HepG2 (cell line): Measurements from ENCODE around the gene GFER. TPM values are rescaled to one million over a fixed set of nuclear protein-coding genes. Genes with fewer than 3 reads are reported as not detected.

Experiments used
- ADNP ChIP-seq: sonication (generic); formaldehyde crosslinking; IDR thresholded peaks from 2 replicates; pipeline ENCODE4 v1.4.0; 2020; ENCODE audit warnings: missing genetic modification reagents
- FLYWCH1 ChIP-seq: sonication (generic); formaldehyde crosslinking; IDR thresholded peaks from 2 replicates; pipeline ENCODE4 v1.8.1; 2023; ENCODE audit warnings: mild to moderate bottlenecking, missing genetic modification reagents
- HDAC6 ChIP-seq: fragments of 200-600 bp; sonication (generic); IDR thresholded peaks from 2 replicates; pipeline ENCODE4 v1.7.0; 2017; ENCODE audit warnings: mild to moderate bottlenecking, antibody characterized with exemption, low read length, low read depth
- HES4 ChIP-seq: sonication (generic); formaldehyde crosslinking; IDR thresholded peaks from 2 replicates; pipeline ENCODE4 v1.9.0; 2021; ENCODE audit warnings: mild to moderate bottlenecking, missing genetic modification reagents, borderline replicate concordance
- HNRNPK ChIP-seq: fragments of 200-400 bp; formaldehyde crosslinking; IDR thresholded peaks from 2 replicates; pipeline ENCODE4 v1.6.1; 2018; ENCODE audit warnings: low read length, low read depth, moderate library complexity, mild to moderate bottlenecking; ENCODE audit not compliant: poor library complexity, severe bottlenecking
- IKZF1 ChIP-seq: fragments of 450-650 bp; IDR thresholded peaks from 2 replicates; pipeline ENCODE4 v1.7.1; 2016
- IKZF4 ChIP-seq: sonication (generic); formaldehyde crosslinking; IDR thresholded peaks from 2 replicates; pipeline ENCODE4 v1.5.1; 2020; ENCODE audit warnings: borderline replicate concordance, mild to moderate bottlenecking, low read depth, missing genetic modification reagents; ENCODE audit errors: not compliant biosample characterization
- JARID2 ChIP-seq: sonication (generic); formaldehyde crosslinking; IDR thresholded peaks from 2 replicates; pipeline ENCODE4 v1.8.1; 2023; ENCODE audit warnings: missing genetic modification reagents, inconsistent platforms; ENCODE audit not compliant: insufficient replicate concordance
- MAZ ChIP-seq, 2 experiments: sonication (generic) in 1 of 2; formaldehyde crosslinking in 1 of 2; IDR thresholded peaks; 2 replicates each; pipeline versions ENCODE4 v1.5.0 to v1.6.1; 2012 to 2020; ENCODE audit warnings: low read depth in 2 of 2, mild to moderate bottlenecking in 2 of 2, borderline replicate concordance in 1 of 2, improper control_type of control experiment in 1 of 2, low read length in 1 of 2, missing genetic modification reagents in 1 of 2, moderate library complexity in 1 of 2
- MBNL3 ChIP-seq: fragments of 250-450 bp; sonication (Bioruptor Pico); conservative IDR thresholded peaks from 2 replicates; pipeline ENCODE4 v1.8.0; 2022; ENCODE audit warnings: mild to moderate bottlenecking, inconsistent platforms
- PAWR ChIP-seq: sonication (generic); formaldehyde crosslinking; IDR thresholded peaks from 2 replicates; pipeline ENCODE4 v1.4.0; 2020; ENCODE audit warnings: missing genetic modification reagents, mild to moderate bottlenecking, borderline replicate concordance
- RFX3 ChIP-seq: IDR thresholded peaks from 2 replicates; pipeline ENCODE4 v1.6.1; 2016; ENCODE audit warnings: missing biosample characterization, missing genetic modification reagents
- SALL2 ChIP-seq: sonication (generic); formaldehyde crosslinking; IDR thresholded peaks from 2 replicates; pipeline ENCODE4 v1.8.1; 2023; ENCODE audit warnings: mild to moderate bottlenecking, missing genetic modification reagents, inconsistent platforms
- SMAD1 ChIP-seq: sonication (generic); formaldehyde crosslinking; IDR thresholded peaks from 2 replicates; pipeline ENCODE4 v1.4.0; 2020; ENCODE audit warnings: missing genetic modification reagents, low read depth, mild to moderate bottlenecking, borderline replicate concordance
- TBX2 ChIP-seq: sonication (generic); formaldehyde crosslinking; IDR thresholded peaks from 2 replicates; pipeline ENCODE4 v1.5.0; 2020; ENCODE audit warnings: missing genetic modification reagents, mild to moderate bottlenecking, borderline replicate concordance
- TGIF2 ChIP-seq: IDR thresholded peaks from 2 replicates; pipeline ENCODE4 v1.6.1; 2016; ENCODE audit warnings: control low read depth, missing compliant biosample characterization
- U2AF2 ChIP-seq: fragments of 200-400 bp; formaldehyde crosslinking; IDR thresholded peaks from 2 replicates; pipeline ENCODE4 v1.6.1; 2017; ENCODE audit warnings: low read depth, mild to moderate bottlenecking, low read length
- YEATS4 ChIP-seq: sonication (generic); formaldehyde crosslinking; IDR thresholded peaks from 2 replicates; pipeline ENCODE4 v1.4.0; 2020; ENCODE audit warnings: missing genetic modification reagents, borderline replicate concordance
- ZFP82 ChIP-seq: sonication (generic); formaldehyde crosslinking; IDR thresholded peaks from 2 replicates; pipeline ENCODE4 v1.5.1; 2020; ENCODE audit warnings: mild to moderate bottlenecking, missing genetic modification reagents, borderline replicate concordance
- ZFY ChIP-seq: sonication (generic); formaldehyde crosslinking; IDR thresholded peaks from 2 replicates; pipeline ENCODE4 v1.4.0; 2020; ENCODE audit warnings: missing genetic modification reagents
- ZNF224 ChIP-seq: sonication (generic); formaldehyde crosslinking; IDR thresholded peaks from 2 replicates; pipeline ENCODE4 v1.5.0; 2020; ENCODE audit warnings: mild to moderate bottlenecking, missing genetic modification reagents
- ZNF264 ChIP-seq: sonication (generic); formaldehyde crosslinking; IDR thresholded peaks from 2 replicates; pipeline ENCODE4 v1.4.0; 2020; ENCODE audit warnings: missing genetic modification reagents
- ZNF317 ChIP-seq: sonication (generic); formaldehyde crosslinking; IDR thresholded peaks from 2 replicates; pipeline ENCODE4 v1.5.0; 2020; ENCODE audit warnings: mild to moderate bottlenecking, missing genetic modification reagents
- ZSCAN12 ChIP-seq: sonication (generic); formaldehyde crosslinking; IDR thresholded peaks from 2 replicates; pipeline ENCODE4 v1.9.0; 2021; ENCODE audit warnings: mild to moderate bottlenecking, missing genetic modification reagents
- polyA plus RNA-seq, 8 experiments: library from polyadenylated mRNA; depleted of rRNA in 3 of 8; stranded (reverse) in 7 of 8; unstranded in 1 of 8; fragments of >200 nt; fragmentation: Illumina TruSeq in 4 of 8; extraction: Trizol in 4 of 8; gene quantifications; 2 replicates each; pipeline versions ENCODE4 v1.2.1 to v1.2.3, GENCODE V29; 2011 to 2016; ENCODE audit warnings: low read depth in 4 of 8, missing spikeins in 1 of 8, mixed read lengths in 1 of 8; ENCODE audit not compliant: insufficient read depth in 1 of 8
- total RNA-seq, 5 experiments: library from RNA; depleted of rRNA; stranded (reverse); fragments of >200 nt; fragmentation: Illumina TruSeq; extraction: Trizol; gene quantifications; 2 replicates each; pipeline ENCODE4 v1.2.3, GENCODE V29; 2016; ENCODE audit warnings: low read depth in 1 of 5
- TF ChIP-seq, protein P1 (sequence below): sonication (generic); formaldehyde crosslinking; IDR thresholded peaks from 2 replicates; pipeline ENCODE4 v1.4.0; 2020; ENCODE audit warnings: low read depth, mild to moderate bottlenecking, missing genetic modification reagents
- TF ChIP-seq, protein P2 (sequence below): sonication (generic); formaldehyde crosslinking; IDR thresholded peaks from 2 replicates; pipeline ENCODE4 v1.4.0; 2020; ENCODE audit warnings: mild to moderate bottlenecking, missing genetic modification reagents
- TF ChIP-seq, protein P3 (sequence below): IDR thresholded peaks from 2 replicates; pipeline ENCODE4 v1.6.1; 2016; ENCODE audit warnings: missing biosample characterization, missing genetic modification reagents, low read depth

The GFER gene
- total and polyA plus RNA-seq, 2 of the 13 experiments (the other 11 are each of a cell fraction or from before 2014, with no cell fraction given) = 28.6 to 71.7 TPM

DNA sequence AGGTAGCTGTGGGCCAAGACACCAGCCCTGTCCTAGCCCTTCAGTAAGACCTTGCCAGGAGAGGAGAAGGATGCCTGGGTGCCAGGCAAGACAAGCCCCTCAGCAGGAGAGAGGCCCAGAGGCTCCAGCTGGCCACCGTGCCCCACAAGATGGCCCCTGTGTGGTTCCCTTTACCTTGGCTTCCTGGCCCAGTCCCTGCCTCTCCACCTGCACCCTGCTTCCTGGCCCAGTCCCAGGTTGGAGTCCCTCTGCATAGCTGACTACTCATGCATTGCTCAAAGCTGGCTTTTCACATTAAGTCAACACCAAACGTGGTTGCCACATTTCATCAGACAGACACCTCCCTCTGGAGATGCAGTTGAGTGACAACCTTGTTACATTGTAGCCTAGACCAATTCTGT is 9.7 kb downstream of the GFER start (continued):
- TF ChIP-seq, protein P1, sequence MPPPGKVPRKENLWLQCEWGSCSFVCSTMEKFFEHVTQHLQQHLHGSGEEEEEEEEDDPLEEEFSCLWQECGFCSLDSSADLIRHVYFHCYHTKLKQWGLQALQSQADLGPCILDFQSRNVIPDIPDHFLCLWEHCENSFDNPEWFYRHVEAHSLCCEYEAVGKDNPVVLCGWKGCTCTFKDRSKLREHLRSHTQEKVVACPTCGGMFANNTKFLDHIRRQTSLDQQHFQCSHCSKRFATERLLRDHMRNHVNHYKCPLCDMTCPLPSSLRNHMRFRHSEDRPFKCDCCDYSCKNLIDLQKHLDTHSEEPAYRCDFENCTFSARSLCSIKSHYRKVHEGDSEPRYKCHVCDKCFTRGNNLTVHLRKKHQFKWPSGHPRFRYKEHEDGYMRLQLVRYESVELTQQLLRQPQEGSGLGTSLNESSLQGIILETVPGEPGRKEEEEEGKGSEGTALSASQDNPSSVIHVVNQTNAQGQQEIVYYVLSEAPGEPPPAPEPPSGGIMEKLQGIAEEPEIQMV (CRISPR knock-in tag) = no peak
- TF ChIP-seq ZNF317 (no peak), YEATS4 (CRISPR knock-in tag) (no peak), HES4 (CRISPR knock-in tag) (no peak), RFX3 (CRISPR knock-in tag) (no peak), U2AF2 (no peak), ZSCAN12 (CRISPR knock-in tag) (no peak), ZFY (CRISPR knock-in tag) (peak; percentile 23; the same call in 1 of the 2 replicates), IKZF1 (no peak), SALL2 (CRISPR knock-in tag) (no peak), ZNF224 (CRISPR knock-in tag) (no peak), ZFP82 (CRISPR knock-in tag) (no peak), JARID2 (CRISPR knock-in tag) (no peak), ADNP (CRISPR knock-in tag) (no peak), HDAC6 (no peak), MAZ (IDR thresholded peaks at IDR 0.05; ENCODE audit: borderline replicate concordance, low read depth, low read length) (no peak), MAZ (CRISPR knock-in tag; IDR thresholded peaks at IDR 0.05; ENCODE audit: low read depth) (no peak), ZNF264 (CRISPR knock-in tag) (no peak), TGIF2 (CRISPR knock-in tag) (peak; percentile 41; the same call in 1 of the 2 replicates), IKZF4 (CRISPR knock-in tag) (no peak), TBX2 (CRISPR knock-in tag) (no peak), HNRNPK (no peak), MBNL3 (no peak), SMAD1 (no peak), FLYWCH1 (CRISPR knock-in tag) (no peak), PAWR (CRISPR knock-in tag) (no peak)
- TF ChIP-seq, protein P2, sequence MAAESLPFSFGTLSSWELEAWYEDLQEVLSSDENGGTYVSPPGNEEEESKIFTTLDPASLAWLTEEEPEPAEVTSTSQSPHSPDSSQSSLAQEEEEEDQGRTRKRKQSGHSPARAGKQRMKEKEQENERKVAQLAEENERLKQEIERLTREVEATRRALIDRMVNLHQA (CRISPR knock-in tag) = no peak
- TF ChIP-seq, protein P3, sequence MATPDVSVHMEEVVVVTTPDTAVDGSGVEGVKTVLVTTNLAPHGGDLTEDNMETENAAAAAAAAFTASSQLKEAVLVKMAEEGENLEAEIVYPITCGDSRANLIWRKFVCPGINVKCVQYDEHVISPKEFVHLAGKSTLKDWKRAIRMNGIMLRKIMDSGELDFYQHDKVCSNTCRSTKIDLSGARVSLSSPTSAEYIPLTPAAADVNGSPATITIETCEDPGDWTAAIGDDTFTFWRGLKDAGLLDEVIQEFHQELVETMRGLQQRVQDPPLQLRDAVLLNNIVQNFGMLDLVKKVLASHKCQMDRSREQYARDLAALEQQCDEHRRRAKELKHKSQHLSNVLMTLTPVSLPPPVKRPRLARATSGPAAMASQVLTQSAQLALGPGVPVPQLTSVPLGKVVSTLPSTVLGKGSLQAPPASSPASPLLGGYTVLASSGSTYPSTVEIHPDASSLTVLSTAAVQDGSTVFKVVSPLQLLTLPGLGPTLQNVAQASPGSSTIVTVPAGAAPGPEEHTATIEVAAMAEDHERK (CRISPR knock-in tag) = no peak
